ENCODE data around the gene FAM193B. TPM values are rescaled to one million over a fixed set of nuclear protein-coding genes. Genes with fewer than 3 reads are reported as not detected.
A peak's percentile ranks its signal among the peaks of the same experiment; 100 is the strongest.

Gene FAM193B
- total and polyA plus RNA-seq, 2 donors (not counting 1 experiment from before 2014, with no cell fraction given) = 227 to 301 TPM

DNA sequence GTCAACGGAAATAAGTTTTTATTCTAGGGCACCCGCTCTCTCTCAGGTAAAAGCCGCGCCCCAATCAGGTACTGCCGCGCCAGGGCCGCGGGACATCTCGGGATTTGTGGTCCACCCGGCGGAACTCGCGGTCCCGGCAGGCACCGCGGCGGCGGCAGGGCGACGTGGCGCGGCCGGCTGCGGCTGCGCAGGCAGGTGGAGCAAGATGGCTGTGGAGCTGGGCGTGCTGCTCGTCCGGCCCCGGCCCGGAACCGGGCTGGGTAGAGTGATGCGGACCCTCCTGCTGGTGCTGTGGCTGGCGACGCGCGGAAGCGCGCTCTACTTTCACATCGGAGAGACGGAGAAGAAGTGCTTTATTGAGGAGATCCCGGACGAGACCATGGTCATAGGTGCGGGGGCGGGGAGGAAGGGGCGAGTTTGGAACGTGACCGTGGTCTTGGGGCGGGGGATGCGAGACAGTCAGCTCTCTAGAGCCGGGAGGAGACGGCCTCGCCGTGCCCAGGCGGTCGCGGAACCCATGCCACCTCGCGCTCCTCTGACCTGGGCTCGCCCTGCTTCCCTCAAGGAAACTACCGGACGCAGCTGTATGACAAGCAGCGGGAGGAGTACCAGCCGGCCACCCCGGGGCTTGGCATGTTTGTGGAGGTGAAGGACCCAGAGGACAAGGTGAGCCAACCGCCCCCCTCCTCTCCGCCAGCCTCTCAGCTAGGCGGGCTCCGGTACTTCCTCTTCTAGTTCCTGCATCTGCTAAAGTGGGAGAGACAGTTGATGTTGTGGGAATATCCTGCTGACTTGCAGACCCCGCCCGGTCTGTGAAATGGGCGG, 37.9 kb upstream of the FAM193B start, which contains the start of gene TMED9:
TMED9 (plus strand) TSS at position 194 of the 825 bp plus-strand sequence; CDS start at position 206, 12 bp downstream.
- no peaks in the 10 kb centered on the region for H3K9me3 ChIP-seq (ENCODE audit: control extremely low read depth in 1 of 3, control insufficient read depth in 2 of 3, insufficient read depth in 1 of 3, low read length in 2 of 3)
- Mint-ChIP-seq H3K4me1 (peaks cover 19% of the 10 kb centered on the region), H3K4me3 (peak within 1 kb of the TSS; percentile 99), H3K27me3 (peaks cover 5% of the 10 kb centered on the region), H3K9me3 (ENCODE audit: insufficient read depth) (no peaks in the 10 kb centered on the region), H3K27ac (peak within 1 kb of the TSS; percentile 97)
- intact Hi-C loops (cut with micrococcal nuclease) = loop anchor here (1.0 to 2.0 kb wide), 4 partner anchors 38 to 562 kb away; partner anchors contain the start of gene FAM193B
- ATAC-seq (ENCODE audit: low read depth) (peak; percentile 98), DNase-seq (peak; percentile 90)
- peaks cover 20% of the 10 kb centered on the region for H3K79me2 ChIP-seq (ENCODE audit: control insufficient read depth, insufficient read depth, low read length)
- H3K4me1 ChIP-seq (ENCODE audit: control insufficient read depth in 2 of 2, insufficient read depth in 2 of 2, low read length in 2 of 2) = peaks cover 12 to 18% of the 10 kb centered on the region in 2 donors
- TF ChIP-seq, protein P1, sequence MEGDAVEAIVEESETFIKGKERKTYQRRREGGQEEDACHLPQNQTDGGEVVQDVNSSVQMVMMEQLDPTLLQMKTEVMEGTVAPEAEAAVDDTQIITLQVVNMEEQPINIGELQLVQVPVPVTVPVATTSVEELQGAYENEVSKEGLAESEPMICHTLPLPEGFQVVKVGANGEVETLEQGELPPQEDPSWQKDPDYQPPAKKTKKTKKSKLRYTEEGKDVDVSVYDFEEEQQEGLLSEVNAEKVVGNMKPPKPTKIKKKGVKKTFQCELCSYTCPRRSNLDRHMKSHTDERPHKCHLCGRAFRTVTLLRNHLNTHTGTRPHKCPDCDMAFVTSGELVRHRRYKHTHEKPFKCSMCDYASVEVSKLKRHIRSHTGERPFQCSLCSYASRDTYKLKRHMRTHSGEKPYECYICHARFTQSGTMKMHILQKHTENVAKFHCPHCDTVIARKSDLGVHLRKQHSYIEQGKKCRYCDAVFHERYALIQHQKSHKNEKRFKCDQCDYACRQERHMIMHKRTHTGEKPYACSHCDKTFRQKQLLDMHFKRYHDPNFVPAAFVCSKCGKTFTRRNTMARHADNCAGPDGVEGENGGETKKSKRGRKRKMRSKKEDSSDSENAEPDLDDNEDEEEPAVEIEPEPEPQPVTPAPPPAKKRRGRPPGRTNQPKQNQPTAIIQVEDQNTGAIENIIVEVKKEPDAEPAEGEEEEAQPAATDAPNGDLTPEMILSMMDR (IDR thresholded peaks at IDR 0.05) = no peak
- no peak for TF ChIP-seq EZH2 (IDR thresholded peaks at IDR 0.05; ENCODE audit: borderline replicate concordance, insufficient read depth, low read depth, low read length, poor library complexity, severe bottlenecking)
- H4K20me1 ChIP-seq (ENCODE audit: control insufficient read depth, insufficient read depth, low read length, poor library complexity, severe bottlenecking) = peaks cover 35% of the 10 kb centered on the region
- under 1% methylated on average over 61 of the region's 71 CpGs for WGBS (ENCODE audit: insufficient coverage)
- H3K4me3 ChIP-seq (ENCODE audit: control extremely low read depth in 1 of 5, extremely low read depth in 1 of 5, insufficient read depth in 1 of 5, low read depth in 2 of 5, low read length in 4 of 5) = peak within 1 kb of the TSS; percentile 63 to 91 (median 88)
- H3K36me3 ChIP-seq (replicated peaks in 1 of 2; ENCODE audit: control extremely low read depth in 1 of 2, control insufficient read depth in 1 of 2, extremely low read depth in 1 of 2, insufficient read depth in 2 of 2, low read length in 1 of 2) = peaks cover 23 to 31% of the 10 kb centered on the region in 2 experiments
- no peaks in the 10 kb centered on the region for H3K27me3 ChIP-seq (replicated peaks in 1 of 4; ENCODE audit: control extremely low read depth in 1 of 4, control insufficient read depth in 3 of 4, insufficient read depth in 4 of 4, low read length in 3 of 4)
- H3K27ac ChIP-seq (ENCODE audit: low read length in 2 of 2) = peak within 1 kb of the TSS; percentile 62 to 82
- CTCF ChIA-PET = interaction anchor here (0.7 to 1.6 kb wide), 4 partner anchors 9 to 282 kb away, joined by 3 to 5 read pairs (median 4); partner anchors contain the start of gene DOK3
- peak within 1 kb of the TSS; percentile 86 for H3K9ac ChIP-seq (ENCODE audit: low read length)
- H2AFZ ChIP-seq (ENCODE audit: insufficient read depth, low read depth, low read length, poor library complexity, severe bottlenecking) = peak within 1 kb of the TSS; percentile 90
- H3K4me2 ChIP-seq (replicated peaks; ENCODE audit: low read depth, low read length, poor library complexity, severe bottlenecking) = peak within 1 kb of the TSS; percentile 80
- POLR2A ChIA-PET = interaction anchor here (1.0 kb wide), 1 partner anchor 10 kb away, joined by 5 read pairs; no protein-coding TSS in a partner anchor
